Coronary artery (tissue), 2 donors: ENCODE measurements around the gene SLC25A47.
A peak's percentile ranks its signal among the peaks of the same experiment; 100 is the strongest.

Source experiments
- DNase-seq: peaks from one replicate; pipeline ENCODE4 v3.0.0-alpha.2; 2017; ENCODE audit warnings: low spot score
- H3K27ac ChIP-seq, 2 donors: fragments of 200-600 bp; sonication (generic); one replicate each; pipeline ENCODE4 v1.5.1; 2016 to 2019
- H3K4me3 ChIP-seq: fragments of 200-600 bp; sonication (generic); 2 replicates; pipeline ENCODE4 v1.5.1; 2016; ENCODE audit warnings: mild to moderate bottlenecking, moderate library complexity
- CTCF ChIP-seq: fragments of 200-600 bp; sonication (generic); IDR thresholded peaks from one replicate; pipeline ENCODE4 v1.5.1; 2019; ENCODE audit warnings: antibody characterized with exemption

Gene SLC25A47

GRCh38 chr14:100302616-100303015 lies 20.5 kb upstream of the SLC25A47 start:
- Histone ChIP-seq H3K27ac (no peak overlapping the region), H3K4me3 (no peak overlapping the region)
- no peak for DNase-seq
- no peak for TF ChIP-seq CTCF

GRCh38 chr14:100303179-100303578 lies 20.0 kb upstream of the SLC25A47 start:
- no peak for TF ChIP-seq CTCF
- no peak for DNase-seq
- H3K27ac ChIP-seq, result no peak overlapping the region
- H3K4me3 ChIP-seq, result no peak overlapping the region

GRCh38 chr14:100303925-100304324 lies 19.2 kb upstream of the SLC25A47 start:
- no peak for DNase-seq
- TF ChIP-seq CTCF, result no peak
- Histone ChIP-seq H3K27ac (peak overlapping the region in 1 of 2 donors; percentile 88), H3K4me3 (no peak overlapping the region)

- H3K4me3 ChIP-seq, result peak overlapping the region; percentile 99
- DNase-seq, result no peak
- TF ChIP-seq CTCF, result no peak
- peak overlapping the region; percentile 79 to 88 for H3K27ac ChIP-seq
Measured at GRCh38 chr14:100304825-100305323, 18.3 kb upstream of the SLC25A47 start.

- peak overlapping the region; percentile 79 to 88 for H3K27ac ChIP-seq
- no peak for TF ChIP-seq CTCF
- peak overlapping the region; percentile 99 for H3K4me3 ChIP-seq
- no peak for DNase-seq
Measured at GRCh38 chr14:100305324-100306100, 17.6 kb upstream of the SLC25A47 start.

- Histone ChIP-seq H3K27ac (peak within 1 kb of the TSS; percentile 79 to 88), H3K4me3 (peak within 1 kb of the TSS; percentile 99)
- DNase-seq, result peak; percentile 88
- no peak for TF ChIP-seq CTCF
Measured at GRCh38 chr14:100306101-100306997, 16.8 kb upstream of the SLC25A47 start, which contains the start of gene SLC25A29. Gene SLC25A29, minus strand, starts transcription at chr14:100306444. Its CDS starts 212 bp downstream, at chr14:100306232.
